Trophoblast cell (in vitro differentiated cells and primary cell): ENCODE measurements around the gene MAPK11.

Experiments used
- DNase-seq, 2 donors: peaks; one replicate each; pipeline ENCODE4 v3.0.0-alpha.2; 2016
- H2AFZ ChIP-seq: 2 replicates; pipeline ENCODE4 v1.6.1; 2013; ENCODE audit warnings: low read length, moderate library complexity, mild to moderate bottlenecking; ENCODE audit not compliant: insufficient read depth, poor library complexity
- H2AK5ac ChIP-seq: 2 replicates; pipeline ENCODE4 v1.6.1; 2013; ENCODE audit warnings: mild to moderate bottlenecking, low read length
- H2BK120ac ChIP-seq: 2 replicates; pipeline ENCODE4 v1.6.1; 2013; ENCODE audit warnings: low read length, mild to moderate bottlenecking, moderate library complexity; ENCODE audit not compliant: insufficient read depth, poor library complexity
- H2BK12ac ChIP-seq: 2 replicates; pipeline ENCODE4 v1.6.1; 2013; ENCODE audit warnings: mild to moderate bottlenecking, low read length, moderate library complexity
- H2BK5ac ChIP-seq: 2 replicates; pipeline ENCODE4 v1.6.1; 2013; ENCODE audit warnings: low read length, low read depth, moderate library complexity, mild to moderate bottlenecking; ENCODE audit not compliant: poor library complexity
- H3K14ac ChIP-seq: 2 replicates; pipeline ENCODE4 v1.6.1; 2013; ENCODE audit warnings: mild to moderate bottlenecking, low read length
- H3K18ac ChIP-seq: 2 replicates; pipeline ENCODE4 v1.6.1; 2013; ENCODE audit warnings: mild to moderate bottlenecking, low read length
- H3K23ac ChIP-seq: 2 replicates; pipeline ENCODE4 v1.6.1; 2013; ENCODE audit warnings: low read length
- H3K27ac ChIP-seq: 2 replicates; pipeline ENCODE4 v1.5.1; 2013; ENCODE audit warnings: low read depth, mild to moderate bottlenecking, inconsistent platforms, low read length, moderate library complexity
- H3K27me3 ChIP-seq: 2 replicates; pipeline ENCODE4 v1.6.1; 2013; ENCODE audit warnings: inconsistent platforms, mild to moderate bottlenecking, low read length, moderate library complexity; ENCODE audit not compliant: insufficient read depth
- H3K36me3 ChIP-seq, 2 experiments: 1 replicate in 1 of 2; 2 replicates in 1 of 2; pipeline ENCODE4 v1.6.1; 2013; ENCODE audit warnings: low read length in 2 of 2, mild to moderate bottlenecking in 2 of 2, moderate library complexity in 1 of 2; ENCODE audit not compliant: insufficient read depth in 2 of 2, control insufficient read depth in 1 of 2
- H3K4ac ChIP-seq: 2 replicates; pipeline ENCODE4 v1.6.1; 2013; ENCODE audit warnings: low read depth, mild to moderate bottlenecking, low read length, moderate library complexity
- H3K4me1 ChIP-seq, 2 experiments: 1 replicate in 1 of 2; 2 replicates in 1 of 2; pipeline ENCODE4 v1.6.1; 2013; ENCODE audit warnings: low read length in 2 of 2, mild to moderate bottlenecking in 2 of 2, moderate library complexity in 1 of 2; ENCODE audit not compliant: insufficient read depth in 2 of 2, control insufficient read depth in 1 of 2
- H3K4me2 ChIP-seq: 2 replicates; pipeline ENCODE4 v1.6.1; 2013; ENCODE audit warnings: inconsistent platforms, mild to moderate bottlenecking, low read length, moderate library complexity
- H3K4me3 ChIP-seq: 2 replicates; pipeline ENCODE4 v1.5.1; 2013; ENCODE audit warnings: mild to moderate bottlenecking, low read depth, low read length, inconsistent platforms
- H3K79me1 ChIP-seq: one replicate; pipeline ENCODE4 v1.6.1; 2013; ENCODE audit warnings: low read length
- H3K79me2 ChIP-seq: 2 replicates; pipeline ENCODE4 v1.6.1; 2013; ENCODE audit warnings: low read length, mild to moderate bottlenecking; ENCODE audit not compliant: control insufficient read depth, insufficient read depth, poor library complexity
- H3K9ac ChIP-seq: 2 replicates; pipeline ENCODE4 v1.6.1; 2013; ENCODE audit warnings: mild to moderate bottlenecking, low read length
- H3K9me3 ChIP-seq: 2 replicates; pipeline ENCODE4 v1.6.1; 2013; ENCODE audit warnings: low read depth, mild to moderate bottlenecking, control low read depth, inconsistent platforms, low read length; ENCODE audit not compliant: insufficient read depth
- H4K12ac ChIP-seq: 2 replicates; pipeline ENCODE4 v1.6.1; 2013; ENCODE audit warnings: low read depth, mild to moderate bottlenecking, low read length, moderate library complexity
- H4K8ac ChIP-seq: 2 replicates; pipeline ENCODE4 v1.6.1; 2013; ENCODE audit warnings: low read depth, mild to moderate bottlenecking, low read length, moderate library complexity
- H4K91ac ChIP-seq: one replicate; pipeline ENCODE4 v1.6.1; 2013; ENCODE audit warnings: low read depth, mild to moderate bottlenecking, low read length, moderate library complexity
- WGBS: extraction: QIAGEN DNeasy Blood & Tissue Kit; methylation state at CpG from one replicate; pipeline ENCODE4 v1.1.7; 2013; ENCODE audit warnings: missing lambda C conversion rate; ENCODE audit not compliant: insufficient read length, insufficient coverage; ENCODE audit errors: extremely low coverage; 5-methylcytosine and 5-hydroxymethylcytosine counted together

The MAPK11 gene

GRCh38 chr22:50285568-50286229, 15.5 kb upstream of the MAPK11 start:
- Histone ChIP-seq H2AFZ (no peak overlapping the region), H3K14ac (no peak overlapping the region), H3K9me3 (no peaks in the 10 kb centered on the region), H3K4me1 (peaks cover 12 to 15% of the 10 kb centered on the region in 2 experiments), H3K27me3 (no peaks in the 10 kb centered on the region), H2BK120ac (no peak overlapping the region), H4K91ac (no peak overlapping the region), H3K9ac (no peak overlapping the region), H3K27ac (no peak overlapping the region), H2AK5ac (no peak overlapping the region), H4K8ac (no peak overlapping the region), H3K79me2 (peaks cover 10% of the 10 kb centered on the region), H3K18ac (no peak overlapping the region), H3K79me1 (peaks cover 15% of the 10 kb centered on the region), H2BK12ac (no peak overlapping the region), H3K4me3 (no peak overlapping the region), H3K4me2 (no peak overlapping the region), H3K23ac (no peak overlapping the region), H4K12ac (no peak overlapping the region), H2BK5ac (no peak overlapping the region), H3K36me3 (peaks cover 79 to 89% of the 10 kb centered on the region in 2 experiments), H3K4ac (no peak overlapping the region)
- WGBS, result no CpG with 5 or more reads among the region's 34 CpGs
- no peak for DNase-seq

GRCh38 chr22:50284479-50284878, 14.3 kb upstream of the MAPK11 start:
- Histone ChIP-seq H2AFZ (no peak overlapping the region), H3K14ac (no peak overlapping the region), H3K4me2 (no peak overlapping the region), H3K79me2 (peaks cover 10% of the 10 kb centered on the region), H4K91ac (no peak overlapping the region), H3K27ac (no peak overlapping the region), H2BK5ac (no peak overlapping the region), H3K36me3 (peaks cover 80 to 89% of the 10 kb centered on the region in 2 experiments), H2AK5ac (no peak overlapping the region), H3K4me3 (no peak overlapping the region), H3K4me1 (peaks cover 12 to 15% of the 10 kb centered on the region in 2 experiments), H3K27me3 (no peaks in the 10 kb centered on the region), H3K18ac (no peak overlapping the region), H4K12ac (no peak overlapping the region), H3K79me1 (peaks cover 15% of the 10 kb centered on the region), H3K9me3 (no peaks in the 10 kb centered on the region), H2BK120ac (no peak overlapping the region), H2BK12ac (no peak overlapping the region), H3K9ac (no peak overlapping the region), H3K4ac (no peak overlapping the region), H3K23ac (no peak overlapping the region), H4K8ac (no peak overlapping the region)
- DNase-seq, result no peak
- no CpG with 5 or more reads among the region's 13 CpGs for WGBS

GRCh38 chr22:50283821-50284220, 13.6 kb upstream of the MAPK11 start:
- Histone ChIP-seq H2BK120ac (no peak overlapping the region), H3K4me2 (no peak overlapping the region), H2AFZ (no peak overlapping the region), H3K9ac (no peak overlapping the region), H3K4ac (no peak overlapping the region), H3K14ac (no peak overlapping the region), H3K27me3 (no peaks in the 10 kb centered on the region), H3K23ac (no peak overlapping the region), H3K36me3 (peaks cover 80 to 89% of the 10 kb centered on the region in 2 experiments), H2BK5ac (no peak overlapping the region), H2AK5ac (no peak overlapping the region), H3K79me1 (peaks cover 15% of the 10 kb centered on the region), H3K18ac (no peak overlapping the region), H3K27ac (no peak overlapping the region), H3K4me3 (no peak overlapping the region), H4K12ac (no peak overlapping the region), H3K4me1 (peaks cover 12 to 15% of the 10 kb centered on the region in 2 experiments), H3K9me3 (no peaks in the 10 kb centered on the region), H4K8ac (no peak overlapping the region), H2BK12ac (no peak overlapping the region), H3K79me2 (peaks cover 10% of the 10 kb centered on the region), H4K91ac (peak overlapping the region; percentile 99)
- no CpG with 5 or more reads among the region's 30 CpGs for WGBS
- DNase-seq, result no peak

- Histone ChIP-seq H3K79me1 (peaks cover 15% of the 10 kb centered on the region), H3K9ac (no peak overlapping the region), H2AK5ac (peak overlapping the region; percentile 99), H3K23ac (no peak overlapping the region), H2AFZ (peak overlapping the region; percentile 8), H3K27me3 (no peaks in the 10 kb centered on the region), H4K8ac (peak overlapping the region; percentile 72), H3K18ac (peak overlapping the region; percentile 93), H3K4me1 (peaks cover 12 to 15% of the 10 kb centered on the region in 2 experiments), H3K4ac (peak overlapping the region; percentile 90), H3K27ac (peak overlapping the region; percentile 63), H2BK12ac (peak overlapping the region; percentile 97), H3K79me2 (peaks cover 10% of the 10 kb centered on the region), H3K4me2 (peak overlapping the region; percentile 25), H3K14ac (peak overlapping the region; percentile 91), H3K4me3 (no peak overlapping the region), H3K9me3 (peaks cover under 1% of the 10 kb centered on the region), H2BK5ac (peak overlapping the region; percentile 84), H4K91ac (peak overlapping the region; percentile 99), H3K36me3 (peaks cover 80 to 89% of the 10 kb centered on the region in 2 experiments), H4K12ac (peak overlapping the region; percentile 45), H2BK120ac (peak overlapping the region; percentile 97)
- DNase-seq, result peak; percentile 69 to 78
- WGBS, result no CpG with 5 or more reads among the region's 45 CpGs
Measured at GRCh38 chr22:50282361-50283155, 12.4 kb upstream of the MAPK11 start.
